ENCODE measurements around the gene CARD14. TPM values are rescaled to one million over a fixed set of nuclear protein-coding genes. Genes with fewer than 3 reads are reported as not detected.

CARD14 gene
- total RNA-seq, 1 donor from 2014 or later: 0.50 TPM

GRCh38 chr17:80187090-80187489 is 17.3 kb downstream of the CARD14 start:
- H3K9me3 ChIP-seq: no peaks in the 10 kb centered on the region
- no peak for ATAC-seq
- peak overlapping the region; percentile 53 for H3K27ac ChIP-seq
- TF ChIP-seq, protein P1, sequence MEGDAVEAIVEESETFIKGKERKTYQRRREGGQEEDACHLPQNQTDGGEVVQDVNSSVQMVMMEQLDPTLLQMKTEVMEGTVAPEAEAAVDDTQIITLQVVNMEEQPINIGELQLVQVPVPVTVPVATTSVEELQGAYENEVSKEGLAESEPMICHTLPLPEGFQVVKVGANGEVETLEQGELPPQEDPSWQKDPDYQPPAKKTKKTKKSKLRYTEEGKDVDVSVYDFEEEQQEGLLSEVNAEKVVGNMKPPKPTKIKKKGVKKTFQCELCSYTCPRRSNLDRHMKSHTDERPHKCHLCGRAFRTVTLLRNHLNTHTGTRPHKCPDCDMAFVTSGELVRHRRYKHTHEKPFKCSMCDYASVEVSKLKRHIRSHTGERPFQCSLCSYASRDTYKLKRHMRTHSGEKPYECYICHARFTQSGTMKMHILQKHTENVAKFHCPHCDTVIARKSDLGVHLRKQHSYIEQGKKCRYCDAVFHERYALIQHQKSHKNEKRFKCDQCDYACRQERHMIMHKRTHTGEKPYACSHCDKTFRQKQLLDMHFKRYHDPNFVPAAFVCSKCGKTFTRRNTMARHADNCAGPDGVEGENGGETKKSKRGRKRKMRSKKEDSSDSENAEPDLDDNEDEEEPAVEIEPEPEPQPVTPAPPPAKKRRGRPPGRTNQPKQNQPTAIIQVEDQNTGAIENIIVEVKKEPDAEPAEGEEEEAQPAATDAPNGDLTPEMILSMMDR (IDR thresholded peaks at IDR 0.05): no peak
- peak overlapping the region; percentile 40 for H3K4me3 ChIP-seq
- H3K36me3 ChIP-seq: no peaks in the 10 kb centered on the region
- no peaks in the 10 kb centered on the region for H3K27me3 ChIP-seq (ENCODE audit: low read depth)
- H3K4me1 ChIP-seq: peaks cover 16% of the 10 kb centered on the region
- DNase-seq: no peak
- intact Hi-C loops (cut with DNase I): no loop called here

DNA sequence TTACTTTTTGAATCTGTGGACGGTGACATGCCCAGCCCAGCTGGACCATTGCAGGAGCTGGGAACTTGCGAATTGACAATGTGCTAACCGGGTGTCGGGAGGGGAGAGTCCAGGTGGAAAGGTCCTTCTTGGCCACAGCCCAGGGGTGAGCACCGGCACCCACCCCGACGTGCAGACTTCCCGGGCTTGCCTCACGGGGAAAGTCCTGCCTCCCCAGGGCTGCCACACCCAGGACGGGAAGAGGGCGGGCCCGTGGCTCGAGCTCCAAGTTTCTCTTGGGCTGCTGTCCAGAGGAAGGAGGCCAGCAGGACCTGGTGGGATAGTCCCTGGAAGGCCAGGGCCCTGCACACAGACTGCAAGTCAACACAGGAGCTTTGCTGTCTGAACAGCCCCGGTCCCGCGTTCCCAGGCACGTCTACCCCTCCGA is 17.7 kb downstream of the CARD14 start:
- TF ChIP-seq, protein P1 (IDR thresholded peaks at IDR 0.05): no peak
- peak overlapping the region; percentile 40 for H3K4me3 ChIP-seq
- intact Hi-C loops (cut with DNase I): no loop called here
- no peaks in the 10 kb centered on the region for H3K27me3 ChIP-seq (ENCODE audit: low read depth)
- ATAC-seq (peak; percentile 81 to 82), DNase-seq (peak; percentile 65)
- peak overlapping the region; percentile 53 for H3K27ac ChIP-seq
- no peaks in the 10 kb centered on the region for H3K36me3 ChIP-seq
- peaks cover 16% of the 10 kb centered on the region for H3K4me1 ChIP-seq
- no peaks in the 10 kb centered on the region for H3K9me3 ChIP-seq

GRCh38 chr17:80189611-80190010 is 19.8 kb downstream of the CARD14 start:
- Histone ChIP-seq H3K36me3 (no peaks in the 10 kb centered on the region), H3K4me1 (peaks cover 16% of the 10 kb centered on the region), H3K9me3 (no peaks in the 10 kb centered on the region), H3K4me3 (no peak overlapping the region), H3K27me3 (ENCODE audit: low read depth) (no peaks in the 10 kb centered on the region), H3K27ac (no peak overlapping the region)
- TF ChIP-seq, protein P1 (IDR thresholded peaks at IDR 0.05): no peak
- intact Hi-C loops (cut with DNase I): no loop called here
- DNase-seq: no peak
- ATAC-seq: no peak

- H3K27me3 ChIP-seq (ENCODE audit: low read depth): no peaks in the 10 kb centered on the region
- H3K27ac ChIP-seq: no peak overlapping the region
- TF ChIP-seq, protein P1 (IDR thresholded peaks at IDR 0.05): no peak
- no peaks in the 10 kb centered on the region for H3K36me3 ChIP-seq
- DNase-seq (no peak), ATAC-seq (no peak)
- intact Hi-C loops (cut with DNase I): no loop called here
- H3K4me1 ChIP-seq: peaks cover 16% of the 10 kb centered on the region
- H3K4me3 ChIP-seq: no peak overlapping the region
- no peaks in the 10 kb centered on the region for H3K9me3 ChIP-seq
Measured at GRCh38 chr17:80190716-80191115, 20.9 kb downstream of the CARD14 start.

- Histone ChIP-seq H3K27ac (no peak overlapping the region), H3K27me3 (ENCODE audit: low read depth) (no peaks in the 10 kb centered on the region), H3K4me1 (peaks cover 16% of the 10 kb centered on the region), H3K36me3 (no peaks in the 10 kb centered on the region), H3K4me3 (no peak overlapping the region), H3K9me3 (no peaks in the 10 kb centered on the region)
- intact Hi-C loops (cut with DNase I): no loop called here
- DNase-seq (no peak), ATAC-seq (no peak)
- TF ChIP-seq, protein P1 (IDR thresholded peaks at IDR 0.05): no peak
Measured at GRCh38 chr17:80191192-80191591, 21.4 kb downstream of the CARD14 start.
